ENCODE data around the gene ATG13.

DNA sequence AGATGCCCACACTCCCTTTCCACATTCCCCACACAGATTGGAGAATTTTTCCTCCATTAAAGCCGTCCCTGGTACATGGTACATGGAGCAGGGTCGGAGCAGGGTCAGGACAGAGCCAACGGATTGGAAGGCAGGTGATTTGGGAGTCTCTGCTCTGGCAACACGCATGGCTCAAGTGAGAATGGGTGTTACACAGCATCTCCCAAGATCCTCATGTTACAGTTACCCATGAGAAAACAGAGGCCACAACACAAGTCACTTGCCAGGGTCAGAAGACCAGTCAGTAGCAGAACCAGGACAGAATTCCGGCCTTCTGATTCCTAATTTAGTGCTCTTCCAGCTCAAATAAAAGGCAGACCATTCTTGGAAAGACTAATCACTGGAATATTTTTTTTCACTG, 94.0 kb downstream of the ATG13 start:
- TF ChIP-seq EZH2 (optimal IDR thresholded peaks at IDR 0.05; ENCODE audit: low read depth, low read length): no peak
- TF ChIP-seq CTCF (IDR thresholded peaks at IDR 0.05; ENCODE audit: low read length): no peak

All from MM.1S (cell line).